GM19239 (cell line): ENCODE measurements around the gene TRIM28.

ENCODE experiments used
- DNase-seq: peaks from one replicate; pipeline ENCODE4 v3.0.0; 2011; ENCODE audit warnings: low spot score; ENCODE audit not compliant: insufficient read length
- FAIRE-seq: peaks from 2 replicates; lab custom pipeline; 2011; peaks lifted over from hg19 to GRCh38; lab: Jason Lieb, UNC

TRIM28 gene

GRCh38 chr19:58558623-58559274 lies 14.9 kb downstream of the TRIM28 start:
- no peak for FAIRE-seq
- DNase-seq, result peak; percentile 86

- peak; percentile 90 for DNase-seq
Measured at GRCh38 chr19:58559275-58560006, 15.6 kb downstream of the TRIM28 start.

GRCh38 chr19:58560007-58560887 lies 16.4 kb downstream of the TRIM28 start:
- no peak for DNase-seq
- FAIRE-seq, result no peak

More at GRCh38 chr19:58559275-58560006, 15.6 kb downstream of the TRIM28 start:
- FAIRE-seq, result peak; percentile 98

- FAIRE-seq (no peak), DNase-seq (no peak)
Measured at GRCh38 chr19:58560921-58561320, 17.1 kb downstream of the TRIM28 start.

- no peak for FAIRE-seq
- DNase-seq, result no peak
Measured at GRCh38 chr19:58561373-58562121, 17.7 kb downstream of the TRIM28 start.

GRCh38 chr19:58562122-58563033 lies 18.5 kb downstream of the TRIM28 start:
- no peak for DNase-seq
- FAIRE-seq, result no peak

- peak; percentile 4 for FAIRE-seq
- no peak for DNase-seq
Measured at GRCh38 chr19:58563034-58563573, 19.2 kb downstream of the TRIM28 start.

- DNase-seq (no peak), FAIRE-seq (no peak)
Measured at GRCh38 chr19:58563823-58564222, 20.0 kb downstream of the TRIM28 start.

GRCh38 chr19:58566989-58567388 lies 23.1 kb downstream of the TRIM28 start:
- DNase-seq (no peak), FAIRE-seq (no peak)

GRCh38 chr19:58568453-58569130 lies 24.7 kb downstream of the TRIM28 start:
- FAIRE-seq (no peak), DNase-seq (no peak)

- no peak for DNase-seq
- FAIRE-seq, result no peak
Measured at GRCh38 chr19:58569191-58569942, 25.5 kb downstream of the TRIM28 start.

- no peak for DNase-seq
- no peak for FAIRE-seq
Measured at GRCh38 chr19:58569943-58570670, 26.2 kb downstream of the TRIM28 start.

- FAIRE-seq, result no peak
Measured at GRCh38 chr19:58570770-58571574, 27.1 kb downstream of the TRIM28 start.

GRCh38 chr19:58571575-58571947 lies 27.7 kb downstream of the TRIM28 start:
- DNase-seq, result no peak
- no peak for FAIRE-seq

More at GRCh38 chr19:58570770-58571574, 27.1 kb downstream of the TRIM28 start:
- no peak for DNase-seq

GRCh38 chr19:58572026-58572817 lies 28.4 kb downstream of the TRIM28 start:
- FAIRE-seq (no peak), DNase-seq (no peak)
